Thyroid gland (tissue), 4 donors: ENCODE data around the gene RPP38.

Source experiments
- CTCF ChIP-seq, 6 experiments: fragments of 200-600 bp in 3 of 6; fragments of 450-650 bp in 3 of 6; sonication (generic) in 3 of 6; IDR thresholded peaks; one replicate each; pipeline ENCODE4 v1.5.1; 2016 to 2019; ENCODE audit warnings: antibody characterized with exemption in 6 of 6, mild to moderate bottlenecking in 2 of 6, inconsistent platforms in 1 of 6, moderate library complexity in 1 of 6
- POLR2A ChIP-seq, 2 donors: fragments of 450-650 bp; IDR thresholded peaks; one replicate each; pipeline ENCODE4 v1.6.1; 2017; ENCODE audit warnings: antibody characterized with exemption in 2 of 2, mild to moderate bottlenecking in 2 of 2, moderate library complexity in 1 of 2

- no peak for TF ChIP-seq POLR2A (IDR thresholded peaks at IDR 0.05)
- TF ChIP-seq CTCF (IDR thresholded peaks at IDR 0.05) = no peak
Observed at GRCh38 chr10:15118615-15119014, 21.5 kb downstream of the RPP38 start.
